ENCODE data around the gene RLF.
"Not testable (repeated sequence)": the region's sequence is repeated elsewhere in the genome, so short reads cannot be mapped to it uniquely, and the experiment has no call there.

The RLF gene

DNA sequence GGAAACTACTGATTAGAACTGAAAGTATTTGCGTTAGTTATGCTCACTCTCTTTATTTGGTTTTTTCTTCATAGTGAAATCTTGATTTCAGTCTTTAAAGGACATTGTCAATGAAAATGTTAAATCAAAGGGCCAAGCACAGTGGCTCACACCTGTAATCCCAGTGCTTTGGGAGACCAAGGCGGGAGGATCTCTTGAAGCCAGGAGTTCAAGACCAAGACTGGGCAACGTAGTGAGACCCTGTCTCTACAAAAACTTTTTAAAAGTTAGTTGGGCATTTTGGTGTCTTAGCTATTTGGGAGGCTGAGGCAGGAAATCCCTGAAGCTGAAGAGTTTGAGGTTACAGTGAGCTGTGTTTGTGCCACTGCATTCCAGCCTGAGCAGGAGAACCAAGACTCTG lies 13.6 kb downstream of the RLF start:
- DNase-seq: no peak

DNA sequence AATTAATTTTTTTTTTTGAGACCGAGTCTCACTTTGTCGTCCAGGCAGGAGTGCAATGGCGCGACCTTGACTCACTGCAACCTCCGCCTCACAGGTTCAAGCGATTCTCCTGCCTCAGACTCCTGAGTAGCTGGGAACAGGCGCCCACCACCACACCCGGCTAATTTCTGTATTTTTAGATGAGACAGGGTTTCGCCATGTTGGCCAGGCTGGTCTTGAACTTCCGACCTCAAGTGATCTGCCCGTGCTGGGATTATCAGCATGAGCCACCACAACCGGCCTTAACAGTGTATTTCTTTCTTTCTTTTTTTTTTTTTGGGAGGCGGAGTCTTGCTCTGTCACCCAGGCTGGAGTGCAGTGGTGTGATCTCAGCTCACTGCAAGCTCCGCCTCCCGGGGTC lies 15.8 kb downstream of the RLF start:
- not testable (repeated sequence) for DNase-seq

DNA sequence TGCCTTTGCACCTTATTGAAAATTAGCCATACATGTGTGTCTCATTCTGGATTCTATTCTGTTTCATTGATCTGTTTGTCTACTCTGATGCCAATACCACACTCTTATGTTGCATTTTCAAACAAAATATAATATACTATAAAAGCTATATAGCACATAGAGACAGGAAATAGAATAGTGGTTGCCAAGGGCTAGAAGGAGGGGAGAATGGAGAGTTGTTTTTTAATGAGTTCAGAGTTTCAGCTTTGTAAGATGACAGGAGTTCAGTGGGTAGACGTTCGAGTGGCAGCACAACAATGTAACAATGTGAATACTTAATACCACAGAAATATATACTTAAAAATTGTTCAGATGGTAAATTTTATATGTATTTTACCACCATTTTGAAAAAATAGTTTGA lies 17.0 kb downstream of the RLF start:
- DNase-seq: no peak

DNA sequence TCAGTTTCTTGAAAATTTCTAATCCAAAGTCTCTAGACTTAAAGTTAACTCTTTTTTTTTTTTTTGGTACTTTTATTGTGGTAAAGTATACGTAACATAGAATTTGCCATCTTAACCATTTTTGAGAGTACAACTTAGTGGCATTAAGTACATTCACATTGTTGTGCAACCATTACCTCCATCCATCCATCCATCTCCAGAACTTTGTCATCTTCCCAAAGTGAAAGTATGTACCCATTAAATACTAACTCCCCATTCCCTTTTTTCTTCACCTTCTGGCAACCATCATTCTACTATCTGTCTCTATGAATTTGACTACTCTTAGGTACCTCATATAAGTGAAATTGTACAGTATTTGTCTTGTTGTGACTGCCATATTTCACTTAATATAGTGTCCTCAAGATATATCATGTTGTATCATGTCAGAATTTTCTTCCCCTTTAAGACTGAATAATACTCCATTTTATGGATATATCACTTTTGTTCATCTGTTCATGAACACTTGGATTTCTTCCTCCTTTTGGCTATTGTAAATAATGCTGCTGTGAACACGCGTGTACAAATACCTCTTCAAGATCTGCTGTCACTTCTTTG lies 18.4 kb downstream of the RLF start:
- no peak for DNase-seq

DNA sequence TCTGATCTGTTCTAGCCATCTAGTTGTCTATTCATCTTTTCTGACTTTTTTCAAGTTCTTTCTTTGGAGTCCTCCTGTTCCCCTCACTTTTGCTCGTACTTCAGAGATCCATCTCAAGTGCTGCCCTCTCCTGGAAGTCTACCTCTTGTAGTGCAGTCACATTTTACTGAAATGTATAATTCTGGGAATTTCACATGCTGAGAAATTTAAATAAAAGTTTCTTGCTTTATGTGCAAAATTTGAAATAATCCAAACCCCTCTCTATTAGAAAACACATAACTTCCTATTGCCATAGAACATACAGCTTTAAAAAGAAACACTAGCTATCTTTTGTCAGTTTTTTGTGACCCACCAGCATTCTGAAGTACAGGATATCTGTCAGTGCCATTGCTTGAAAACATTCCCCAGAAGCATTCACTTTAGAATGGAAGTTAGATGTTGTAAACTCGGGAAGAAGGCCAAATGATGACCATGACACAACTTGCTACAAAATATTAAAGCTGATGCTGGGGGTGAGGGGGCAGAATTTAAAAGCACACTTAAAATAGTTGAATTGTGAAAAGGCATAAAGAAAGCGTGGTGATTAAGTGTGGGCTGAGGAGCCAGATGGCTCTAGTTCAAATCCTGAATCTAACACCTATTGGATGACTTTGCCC lies 22.0 kb downstream of the RLF start:
- no peak for DNase-seq

DNA sequence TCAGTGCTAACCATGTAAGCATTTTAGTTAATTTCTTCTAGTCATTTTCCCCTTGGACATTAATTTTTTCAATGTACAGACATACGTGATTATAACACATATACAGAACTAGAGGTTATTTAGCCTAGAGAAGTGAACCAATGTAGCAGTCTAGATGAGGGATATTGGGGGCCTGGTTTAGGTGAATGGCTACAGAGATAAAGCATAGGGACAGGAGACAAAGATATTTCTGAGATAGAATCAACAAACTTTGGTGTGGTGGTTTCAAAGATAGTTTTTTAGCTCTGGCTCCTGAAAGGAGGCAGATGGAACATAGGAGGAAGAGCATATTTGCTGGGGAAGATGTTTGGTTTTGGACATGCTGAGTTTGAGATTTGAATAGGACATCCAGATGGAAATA lies 23.0 kb downstream of the RLF start:
- DNase-seq: no peak

DNA sequence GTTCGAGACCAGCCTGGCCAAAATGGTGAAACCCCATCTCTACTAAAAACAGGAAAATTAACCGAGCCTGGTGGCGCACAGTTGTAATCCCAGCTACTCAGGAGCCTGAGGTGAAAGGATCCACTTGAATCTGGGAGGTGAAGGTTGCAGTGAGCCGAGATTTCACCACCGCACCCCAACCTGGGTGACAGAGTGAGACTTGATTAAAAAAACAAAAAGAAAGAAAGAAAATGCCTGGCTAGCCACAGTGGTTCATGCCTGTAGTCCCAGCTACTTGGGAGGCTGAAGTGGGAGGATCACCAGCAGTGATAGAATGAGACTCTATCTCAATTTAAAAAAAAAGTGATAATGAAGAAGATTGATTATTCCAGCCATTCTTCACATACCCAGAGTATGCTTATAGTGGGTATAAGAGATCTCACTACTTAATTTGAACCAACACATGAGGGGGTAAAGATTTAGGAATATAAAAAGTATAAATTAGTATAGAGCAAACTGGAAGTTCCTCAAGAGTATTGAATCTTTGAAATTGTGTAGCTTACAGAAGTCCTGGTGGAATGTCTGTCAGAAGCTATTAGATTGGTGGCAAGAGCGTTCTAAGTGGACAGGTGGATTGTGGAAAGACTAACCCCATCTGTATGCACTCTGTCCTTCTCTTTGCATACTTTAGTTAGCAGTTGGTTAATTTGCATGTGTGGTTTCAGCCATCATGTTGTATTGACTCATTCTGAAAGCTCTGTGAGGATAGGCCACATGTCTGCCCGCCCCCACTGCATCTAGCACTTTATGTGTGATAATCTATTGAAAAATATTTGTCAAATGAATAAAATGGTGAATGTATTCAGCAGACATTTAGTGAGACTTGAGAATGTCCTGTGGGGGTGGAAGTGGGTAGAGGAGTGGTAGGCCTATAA lies 25.0 kb downstream of the RLF start:
- DNase-seq: peak; percentile 70

DNA sequence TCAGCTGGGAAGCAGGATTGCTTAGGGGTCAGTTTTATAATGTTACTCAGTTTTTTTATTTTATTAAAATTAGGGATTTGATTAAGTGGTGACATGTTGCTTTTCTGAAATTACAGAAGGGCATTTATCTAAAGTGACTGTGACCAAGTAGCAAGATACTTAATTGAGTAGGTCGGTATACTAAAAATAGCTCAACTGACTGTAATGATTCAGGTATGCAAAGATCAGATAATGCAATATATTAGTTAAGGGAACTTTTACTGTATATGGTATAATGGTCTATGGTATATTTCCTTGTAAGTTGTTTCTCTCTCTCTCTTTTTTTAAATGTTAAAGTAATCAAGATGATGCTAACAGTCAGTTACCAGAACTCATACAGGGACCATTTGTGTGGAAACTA lies 26.2 kb downstream of the RLF start:
- DNase-seq: no peak

DNA sequence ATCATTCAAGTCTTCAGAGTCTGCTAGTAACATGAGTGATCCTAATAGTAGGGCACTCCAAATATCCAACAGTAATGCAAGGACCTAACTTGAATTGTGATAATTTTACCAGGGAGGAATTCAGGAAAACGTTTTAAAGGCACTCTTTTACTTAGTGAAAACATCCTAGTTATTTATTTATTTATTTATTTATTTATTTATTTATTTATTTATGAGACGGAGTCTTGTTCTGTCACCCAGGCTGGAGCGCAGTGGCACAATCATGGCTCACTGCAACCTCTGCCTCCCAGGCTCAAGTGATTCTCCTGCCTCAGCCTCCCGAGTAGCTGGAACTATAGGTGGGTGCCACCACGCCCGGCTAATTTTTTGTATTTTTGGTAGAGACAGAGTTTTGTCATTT lies 33.5 kb downstream of the RLF start:
- not testable (repeated sequence) for DNase-seq

DNA sequence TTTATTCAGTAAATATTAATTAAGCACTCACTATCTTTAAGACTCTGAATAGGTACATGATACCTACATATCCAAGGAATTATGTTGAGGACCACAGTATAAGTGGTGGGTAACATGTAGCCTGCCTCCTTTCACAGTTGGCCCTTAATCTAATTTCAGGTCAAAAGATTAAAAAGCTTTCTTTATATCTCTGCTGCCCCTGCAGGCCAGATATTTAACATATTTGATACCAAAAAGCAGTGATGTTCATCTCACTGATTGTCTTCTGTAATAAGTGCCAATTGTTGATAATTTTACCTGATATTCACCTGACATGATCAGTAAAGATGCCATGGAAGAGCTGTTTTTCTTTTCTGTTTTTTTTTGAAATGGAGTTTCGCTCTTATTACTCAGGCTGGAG lies 36.5 kb downstream of the RLF start:
- DNase-seq: no peak

DNA sequence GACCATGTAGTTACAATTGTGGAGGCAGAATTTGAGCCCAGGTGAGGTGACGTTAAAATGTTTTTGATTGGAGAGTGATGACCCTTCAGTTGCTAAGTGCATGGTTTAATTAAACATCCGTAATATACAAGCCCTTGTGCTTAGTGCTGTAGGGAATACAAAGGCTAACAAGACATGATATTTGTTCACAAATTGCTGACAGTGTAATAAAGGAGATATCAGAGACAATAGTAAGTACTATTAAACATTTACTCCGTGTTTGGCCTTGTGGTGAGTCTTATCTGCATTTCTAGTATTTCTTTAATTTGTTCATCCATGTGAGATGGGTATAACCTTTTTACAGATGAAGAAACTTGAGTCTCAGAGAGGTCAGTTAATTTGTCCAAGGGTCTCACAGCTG lies 37.9 kb downstream of the RLF start:
- DNase-seq: no peak

DNA sequence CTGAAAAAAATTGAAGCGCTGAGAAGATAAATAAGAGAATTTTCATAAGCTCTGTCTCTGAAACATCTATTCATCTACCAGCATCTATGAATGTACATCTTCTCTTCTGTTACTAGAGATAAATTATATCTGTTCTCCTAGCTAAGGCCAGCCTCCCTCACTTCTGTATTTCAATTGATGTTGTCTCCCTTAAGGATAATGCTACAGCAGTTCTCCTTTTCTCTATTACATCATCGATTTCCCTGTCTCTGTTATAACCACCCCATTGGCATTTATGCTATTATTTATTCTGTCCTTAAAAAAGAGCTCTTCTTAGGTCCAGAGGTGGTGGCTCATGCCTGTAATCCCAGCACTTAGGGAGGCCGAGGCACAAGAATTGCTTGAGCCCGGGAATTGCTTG lies 43.7 kb downstream of the RLF start:
- no peak for DNase-seq

DNA sequence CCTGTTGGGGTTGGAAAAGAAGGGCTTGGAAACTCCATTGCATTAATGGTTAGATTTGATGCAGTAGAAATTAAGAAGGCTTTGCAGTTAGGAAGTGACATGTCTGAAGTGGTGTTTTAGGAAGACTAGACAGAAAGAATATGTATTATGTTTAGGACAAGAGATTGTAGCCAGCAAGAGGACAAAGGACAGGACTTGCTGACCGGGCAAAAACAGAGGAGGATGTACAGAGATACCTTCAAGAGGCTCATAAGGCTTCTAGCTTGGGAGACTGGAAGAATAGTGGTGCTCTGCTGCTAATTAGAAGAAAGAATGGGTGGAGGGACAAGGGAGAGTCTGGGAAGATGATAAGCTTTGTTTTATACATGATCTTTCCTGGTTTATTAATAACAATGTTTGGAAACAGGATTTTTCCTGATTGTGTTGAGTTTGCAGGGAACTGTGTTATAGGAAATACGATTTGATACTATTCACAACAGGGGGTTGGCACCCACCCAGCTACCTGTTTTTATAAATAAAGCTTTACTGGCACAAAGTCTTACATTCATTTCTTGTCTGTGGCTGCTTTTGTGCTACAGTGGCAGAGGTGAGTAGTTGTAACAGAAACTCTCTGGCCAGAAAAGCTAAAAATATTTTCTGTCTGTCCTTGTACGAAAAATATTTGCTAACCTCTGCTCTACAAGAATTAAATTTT lies 49.5 kb downstream of the RLF start:
- no peak for DNase-seq

DNA sequence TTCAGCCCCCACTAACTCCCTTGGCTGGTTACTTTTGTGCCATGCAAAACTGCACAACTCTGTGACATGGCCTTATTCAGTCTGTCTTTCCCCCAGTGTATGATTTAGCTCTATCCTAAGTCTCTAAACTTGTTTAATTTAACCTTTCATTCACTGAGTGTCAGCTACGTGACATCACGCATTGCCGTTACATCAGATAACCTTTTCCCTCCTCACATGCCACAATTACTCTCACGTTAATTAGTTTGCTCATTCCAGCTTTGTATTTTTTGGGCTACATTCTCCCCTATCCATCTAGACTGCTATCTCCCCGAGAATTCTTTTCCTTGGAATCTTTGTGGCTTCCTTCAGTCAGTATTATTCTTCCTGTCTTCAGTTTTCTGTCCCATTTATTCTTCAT lies 57.1 kb downstream of the RLF start:
- DNase-seq: no peak

DNA sequence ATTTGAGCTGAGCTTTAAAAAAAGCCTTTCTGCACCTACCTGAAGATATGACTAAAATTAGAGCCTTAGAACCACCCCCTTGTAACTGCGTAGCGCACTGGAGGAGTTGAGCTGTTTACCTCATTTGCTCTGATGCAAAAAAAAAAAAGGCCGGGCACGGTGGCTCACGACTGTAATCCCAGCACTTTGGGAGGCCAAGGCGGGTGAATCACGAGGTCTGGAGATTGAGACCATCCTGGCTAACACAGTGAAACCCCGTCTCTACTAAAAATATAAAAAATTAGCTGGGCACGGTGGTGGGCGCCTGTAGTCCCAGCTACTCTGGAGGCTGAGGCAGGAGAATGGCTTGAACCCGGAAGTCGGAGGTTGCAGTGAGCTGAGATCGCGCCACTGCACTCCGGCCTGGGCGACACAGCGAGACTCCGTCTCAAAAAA lies 60.3 kb downstream of the RLF start:
- not testable (repeated sequence) for DNase-seq

DNA sequence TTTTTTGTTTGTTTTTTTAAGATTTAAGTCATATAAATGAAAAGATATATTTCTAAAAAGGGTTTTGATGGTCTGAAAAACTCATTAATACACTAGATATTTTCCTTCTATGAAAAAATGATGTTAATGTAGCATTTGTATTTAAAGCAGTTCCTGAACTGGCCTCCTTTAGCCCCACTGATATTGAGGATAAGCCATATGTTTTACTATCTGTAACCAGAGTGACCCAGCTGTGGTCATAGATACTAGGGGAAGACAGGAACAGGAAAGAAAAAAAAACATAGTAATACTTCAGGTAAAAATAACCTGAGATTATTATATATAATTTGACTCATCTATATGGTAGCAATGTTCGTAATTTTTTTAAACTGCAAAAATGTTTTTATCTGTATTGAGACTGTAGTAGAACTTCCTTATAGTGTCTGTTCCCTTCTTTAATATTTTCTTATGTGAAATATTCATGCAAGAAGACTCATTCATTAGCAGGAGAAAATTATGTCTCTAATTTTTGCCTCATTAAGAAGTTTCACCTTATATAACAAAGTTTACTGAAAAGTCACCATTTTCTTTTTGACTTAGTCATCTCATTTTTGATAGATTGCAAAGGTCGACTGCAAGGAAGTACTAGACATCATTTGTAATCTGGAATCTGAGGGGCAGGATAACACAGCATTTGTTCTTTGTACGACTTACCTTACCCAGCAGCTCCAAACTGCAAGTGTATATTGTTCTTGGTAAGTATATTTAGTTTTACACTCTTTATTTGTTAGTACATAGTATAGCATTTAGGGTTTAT lies 61.0 kb downstream of the RLF start:
- DNase-seq: no peak

DNA sequence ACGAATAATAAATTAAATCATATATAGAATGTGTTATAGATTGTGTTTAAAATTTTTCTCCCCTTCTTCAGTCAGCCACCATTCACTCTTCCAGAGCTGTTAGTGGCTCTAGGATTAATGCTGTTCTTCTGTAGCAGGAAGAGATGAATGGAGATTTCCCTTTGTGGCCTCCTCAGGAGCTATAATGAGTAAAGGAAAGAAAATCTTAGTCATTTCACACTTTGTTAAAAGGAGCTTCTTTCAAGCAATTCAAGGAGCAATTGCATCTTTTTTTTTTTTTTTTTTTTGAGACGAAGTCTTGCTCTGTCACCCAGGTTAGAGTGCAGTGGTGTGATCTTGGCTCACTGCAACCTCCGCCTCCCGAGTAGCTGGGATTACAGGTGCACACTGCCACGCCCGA lies 62.9 kb downstream of the RLF start:
- no peak for DNase-seq

DNA sequence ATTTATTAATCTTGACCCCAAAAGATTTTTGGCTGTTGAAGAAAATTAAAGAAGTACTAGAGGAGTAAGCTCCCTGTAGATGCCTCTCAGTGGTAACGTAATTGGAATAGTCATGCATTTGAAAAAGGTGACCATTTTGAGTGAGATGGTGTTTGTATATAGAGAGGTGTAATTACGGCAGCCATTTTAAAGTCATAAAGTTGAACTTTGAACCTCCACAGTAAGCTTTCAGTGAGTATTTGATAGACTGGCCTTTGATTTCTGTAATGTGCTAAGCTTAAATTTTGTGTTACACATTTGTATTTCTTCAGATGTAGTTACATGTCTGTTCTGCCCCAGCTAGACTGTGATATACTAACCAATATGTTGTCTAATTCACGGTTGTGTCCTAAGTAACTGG lies 65.0 kb downstream of the RLF start:
- DNase-seq: no peak

DNA sequence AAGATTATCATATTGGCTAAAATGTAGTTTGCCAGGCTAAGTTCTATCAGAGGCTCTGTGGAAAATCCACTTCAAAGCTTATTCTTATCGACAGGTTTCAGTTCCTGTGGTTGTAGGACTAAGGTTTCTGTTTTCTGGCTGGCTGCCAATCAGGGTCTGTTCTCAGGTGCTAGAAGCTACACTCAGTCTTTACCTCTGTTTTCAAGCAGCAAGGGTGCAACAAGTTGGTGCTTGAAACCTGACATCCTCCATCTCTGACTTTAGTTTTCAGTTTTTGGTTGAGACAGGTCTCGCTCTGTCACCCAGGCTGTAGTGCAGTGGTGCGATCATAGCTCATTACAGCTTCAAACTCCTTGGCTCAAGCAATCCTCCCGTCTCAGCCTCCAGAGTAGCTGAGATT lies 71.3 kb downstream of the RLF start:
- peak; percentile 72 for DNase-seq

DNA sequence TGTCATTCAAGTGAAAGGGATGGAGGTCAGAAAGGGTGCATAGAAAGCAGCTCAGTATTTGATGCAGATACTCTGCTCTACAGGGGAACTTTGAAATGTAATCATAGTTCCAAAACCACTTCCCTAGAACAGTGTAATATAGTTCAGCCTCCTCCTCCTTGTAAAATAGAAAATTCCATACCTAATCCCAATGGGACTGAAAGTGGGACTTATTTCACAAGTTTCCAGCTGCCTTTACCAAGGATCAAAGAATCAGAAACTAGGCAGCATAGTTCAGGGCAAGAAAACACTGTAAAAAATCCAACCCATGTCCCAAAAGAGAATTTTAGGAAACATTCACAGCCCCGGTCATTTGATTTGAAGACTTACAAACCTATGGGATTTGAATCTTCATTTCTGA lies 78.4 kb downstream of the RLF start:
- DNase-seq: no peak

DNA sequence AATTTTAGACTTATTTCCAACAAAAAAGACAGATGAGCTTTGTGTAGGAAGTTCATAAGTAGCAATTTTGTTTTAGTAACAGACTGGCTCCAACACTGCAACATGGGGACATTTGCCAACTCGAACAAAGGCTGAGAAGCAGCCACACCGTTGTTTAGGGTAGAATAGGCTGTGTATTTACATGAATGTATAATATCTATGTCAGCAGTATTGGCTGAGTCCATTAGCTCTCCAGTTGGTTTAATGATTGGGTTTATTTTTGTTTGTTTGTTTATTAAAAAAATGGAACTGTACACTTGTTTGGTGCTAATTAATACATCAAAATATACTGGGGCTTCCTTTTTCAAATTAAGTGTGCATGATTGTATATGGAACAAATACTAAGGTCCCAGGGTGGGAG lies 79.2 kb downstream of the RLF start:
- DNase-seq: no peak

DNA sequence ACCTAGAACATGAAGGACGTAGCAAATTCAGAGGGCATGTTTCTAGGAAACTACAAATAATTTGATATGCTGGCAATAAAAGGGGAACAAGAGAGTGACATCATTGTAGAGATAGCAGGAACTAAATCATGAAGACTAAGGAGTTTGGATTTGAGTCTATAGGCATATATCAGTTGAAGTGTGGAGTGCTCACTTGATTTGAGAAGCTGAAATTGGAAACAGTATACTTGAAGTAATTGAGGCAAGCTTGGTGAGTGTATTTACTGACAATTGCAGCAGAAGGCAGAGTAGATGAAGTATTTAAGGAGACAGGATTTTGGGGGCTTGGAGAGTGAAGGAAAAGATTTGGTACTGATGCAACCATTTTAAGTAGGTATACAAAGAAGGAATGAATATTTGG lies 80.2 kb downstream of the RLF start:
- DNase-seq: no peak

DNA sequence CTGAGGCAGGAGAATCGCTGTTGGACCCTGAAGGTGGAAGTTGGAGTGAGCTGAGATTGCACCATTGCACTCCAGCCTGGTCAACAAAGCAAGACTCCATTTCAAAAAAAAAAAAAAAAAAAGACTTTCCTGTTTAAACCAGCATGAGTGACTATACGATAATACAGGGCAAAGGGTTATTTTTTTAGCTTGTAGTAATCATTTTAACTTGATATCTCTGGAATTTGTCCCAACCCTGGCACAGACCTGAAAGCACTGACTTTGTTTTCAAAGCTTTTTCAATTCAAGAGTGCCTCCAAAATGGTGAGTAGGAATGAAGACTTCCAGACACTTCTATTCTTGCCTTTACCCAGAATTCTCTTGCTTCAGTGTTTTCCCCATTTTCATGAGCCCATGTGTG lies 82.2 kb downstream of the RLF start:
- no peak for DNase-seq
